Neural cell (in vitro differentiated cells): ENCODE data around the gene IL17B. TPM values are rescaled to one million over a fixed set of nuclear protein-coding genes. Genes with fewer than 3 reads are reported as not detected.

Experiments
- H2AFZ ChIP-seq: fragments of 200-600, 300-800 bp; sonication (generic), shearing (Covaris generic); 2 replicates; pipeline ENCODE4 v1.6.0; 2014; ENCODE audit warnings: low read depth, mild to moderate bottlenecking, antibody characterized with exemption, low read length, moderate library complexity
- H3F3A ChIP-seq: fragments of 200-600 bp; shearing (Covaris generic); 2 replicates; pipeline ENCODE4 v1.6.1; 2016; ENCODE audit warnings: mild to moderate bottlenecking, moderate library complexity, mixed read lengths, antibody characterized with exemption, low read length; ENCODE audit not compliant: insufficient read depth, poor library complexity, severe bottlenecking
- H3K27ac ChIP-seq: fragments of 200-600, 300-800 bp; sonication (generic), shearing (Covaris generic); 2 replicates; pipeline ENCODE4 v1.5.1; 2014; ENCODE audit warnings: mild to moderate bottlenecking, low read length, moderate library complexity
- H3K27me3 ChIP-seq: fragments of 300-800, 200-600 bp; sonication (generic), shearing (Covaris generic); 2 replicates; pipeline ENCODE4 v1.6.0; 2014; ENCODE audit warnings: mild to moderate bottlenecking, low read depth, low read length, moderate library complexity; ENCODE audit not compliant: insufficient read depth
- H3K36me3 ChIP-seq: fragments of 300-800, 200-600 bp; sonication (generic), shearing (Covaris generic); 2 replicates; pipeline ENCODE4 v1.5.1; 2014; ENCODE audit warnings: mild to moderate bottlenecking, antibody characterized with exemption, low read length, moderate library complexity; ENCODE audit not compliant: insufficient read depth
- H3K4me2 ChIP-seq: fragments of 300-800, 200-600 bp; sonication (generic), shearing (Covaris generic); 2 replicates; pipeline ENCODE4 v1.6.0; 2014; ENCODE audit warnings: mild to moderate bottlenecking, low read length
- H3K4me3 ChIP-seq: fragments of 300-800, 200-600 bp; sonication (generic), shearing (Covaris generic); 2 replicates; pipeline ENCODE4 v1.5.1; 2014; ENCODE audit warnings: mild to moderate bottlenecking, low read length, moderate library complexity
- H3K79me2 ChIP-seq: fragments of 200-600 bp; shearing (Covaris generic); replicated peaks from 2 replicates; pipeline ENCODE4 v1.6.0; 2014; ENCODE audit warnings: mild to moderate bottlenecking, low read length, moderate library complexity; ENCODE audit not compliant: insufficient read depth
- H3K9ac ChIP-seq: fragments of 300-800, 200-600 bp; sonication (generic), shearing (Covaris generic); 2 replicates; pipeline ENCODE4 v1.6.1; 2016; ENCODE audit warnings: mild to moderate bottlenecking, low read length, mixed read lengths
- H3K9me2 ChIP-seq: fragments of 200-600 bp; shearing (Covaris generic); 2 replicates; pipeline ENCODE4 v1.6.1; 2016; ENCODE audit warnings: mild to moderate bottlenecking, low read length, mixed read lengths; ENCODE audit not compliant: insufficient read depth
- H3K9me3 ChIP-seq: fragments of 200-600, 300-800 bp; sonication (generic), shearing (Covaris generic); 2 replicates; pipeline ENCODE4 v1.6.1; 2016; ENCODE audit warnings: mild to moderate bottlenecking, mixed run types, low read length, moderate library complexity, mixed read lengths
- H4K20me1 ChIP-seq: fragments of 200-600 bp; shearing (Covaris generic); 2 replicates; pipeline ENCODE4 v1.6.1; 2016; ENCODE audit warnings: mild to moderate bottlenecking, mixed run types; ENCODE audit not compliant: insufficient read depth
- CTCF ChIP-seq: fragments of 450-650 bp; IDR thresholded peaks from 2 replicates; pipeline ENCODE4 v1.5.1; 2014; ENCODE audit warnings: antibody characterized with exemption, mild to moderate bottlenecking, moderate library complexity; ENCODE audit not compliant: poor library complexity, severe bottlenecking
- EP300 ChIP-seq: fragments of 450-650 bp; conservative IDR thresholded peaks from 2 replicates; pipeline ENCODE4 v1.6.1; 2014; ENCODE audit warnings: antibody characterized with exemption, mild to moderate bottlenecking, moderate library complexity; ENCODE audit not compliant: poor library complexity, severe bottlenecking
- EZH2 ChIP-seq: fragments of 200-600, 300-800 bp; shearing (Covaris generic), sonication (generic); IDR thresholded peaks from 2 replicates; pipeline ENCODE4 v1.6.1; 2014; ENCODE audit warnings: antibody characterized with exemption, low read length, borderline replicate concordance, mild to moderate bottlenecking; ENCODE audit not compliant: insufficient read depth, poor library complexity, severe bottlenecking
- MXI1 ChIP-seq: fragments of 450-650 bp; conservative IDR thresholded peaks from 2 replicates; pipeline ENCODE4 v1.6.1; 2014; ENCODE audit warnings: antibody characterized with exemption, mild to moderate bottlenecking; ENCODE audit not compliant: poor library complexity, severe bottlenecking
- POLR2AphosphoS5 ChIP-seq: IDR thresholded peaks from 2 replicates; pipeline ENCODE4 v1.6.1; 2012
- RAD21 ChIP-seq: fragments of 450-650 bp; conservative IDR thresholded peaks from 2 replicates; pipeline ENCODE4 v1.6.1; 2014; ENCODE audit warnings: antibody characterized with exemption, mild to moderate bottlenecking, moderate library complexity
- REST ChIP-seq: IDR thresholded peaks from 2 replicates; pipeline ENCODE4 v1.6.1; 2012; ENCODE audit warnings: borderline replicate concordance
- SMC3 ChIP-seq: fragments of 450-650 bp; conservative IDR thresholded peaks from 2 replicates; pipeline ENCODE4 v1.6.1; 2014; ENCODE audit warnings: antibody characterized with exemption, mild to moderate bottlenecking, moderate library complexity; ENCODE audit not compliant: poor library complexity
- TAF1 ChIP-seq: IDR thresholded peaks from 2 replicates; pipeline ENCODE4 v1.6.1; 2012; ENCODE audit warnings: low read depth
- polyA plus RNA-seq: library from polyadenylated mRNA; depleted of rRNA; stranded (reverse); fragments of >200 nt; gene quantifications from 2 replicates; pipeline ENCODE4 v1.2.3, GENCODE V29; 2014

IL17B gene
- polyA plus RNA-seq, 1 donor from 2014 or later = not detected

- no peak overlapping the region for H3K9ac ChIP-seq
- H2AFZ ChIP-seq = no peak overlapping the region
- no peaks in the 10 kb centered on the region for H3F3A ChIP-seq
- no peaks in the 10 kb centered on the region for H3K79me2 ChIP-seq
- H4K20me1 ChIP-seq = no peaks in the 10 kb centered on the region
- no peak for TF ChIP-seq TAF1
- TF ChIP-seq POLR2AphosphoS5 = no peak
- no peak for TF ChIP-seq RAD21
- no peak for TF ChIP-seq MXI1
- no peak for TF ChIP-seq EZH2
- no peaks in the 10 kb centered on the region for H3K27me3 ChIP-seq
- no peaks in the 10 kb centered on the region for H3K9me3 ChIP-seq
- H3K36me3 ChIP-seq = no peaks in the 10 kb centered on the region
- no peak overlapping the region for H3K27ac ChIP-seq
- no peaks in the 10 kb centered on the region for H3K9me2 ChIP-seq
- no peak overlapping the region for H3K4me2 ChIP-seq
- no peak overlapping the region for H3K4me3 ChIP-seq
These were observed 15.7 kb downstream of the IL17B start for GRCh38 chr5:149363358-149363757.

GRCh38 chr5:149362541-149362940 is 16.6 kb downstream of the IL17B start:
- Histone ChIP-seq H3K27me3 (no peaks in the 10 kb centered on the region), H3K9ac (no peak overlapping the region)
- no peak for TF ChIP-seq POLR2AphosphoS5
- no peak for TF ChIP-seq REST
- TF ChIP-seq MXI1 = no peak
- no peak for TF ChIP-seq TAF1
- TF ChIP-seq SMC3 = no peak
- no peak for TF ChIP-seq EP300
- no peak for TF ChIP-seq CTCF
- no peak for TF ChIP-seq EZH2

GRCh38 chr5:149360272-149360671 is 18.8 kb downstream of the IL17B start:
- TF ChIP-seq CTCF (no peak), EZH2 (no peak), TAF1 (no peak), REST (no peak), POLR2AphosphoS5 (no peak), MXI1 (no peak), RAD21 (no peak), EP300 (no peak), SMC3 (no peak)
- no peaks in the 10 kb centered on the region for H3K9me3 ChIP-seq
- no peak overlapping the region for H2AFZ ChIP-seq
- H4K20me1 ChIP-seq = no peaks in the 10 kb centered on the region
- no peak overlapping the region for H3K27ac ChIP-seq
- no peaks in the 10 kb centered on the region for H3K79me2 ChIP-seq
- no peaks in the 10 kb centered on the region for H3K36me3 ChIP-seq
- H3K4me3 ChIP-seq = no peak overlapping the region
- no peaks in the 10 kb centered on the region for H3K9me2 ChIP-seq
- no peak overlapping the region for H3K9ac ChIP-seq
- no peaks in the 10 kb centered on the region for H3K27me3 ChIP-seq
- H3K4me2 ChIP-seq = no peak overlapping the region
- no peaks in the 10 kb centered on the region for H3F3A ChIP-seq

More at GRCh38 chr5:149362541-149362940, 16.6 kb downstream of the IL17B start:
- no peaks in the 10 kb centered on the region for H3K36me3 ChIP-seq
- no peak overlapping the region for H3K4me2 ChIP-seq
- no peaks in the 10 kb centered on the region for H3K9me3 ChIP-seq
- H4K20me1 ChIP-seq = no peaks in the 10 kb centered on the region
- no peak overlapping the region for H3K27ac ChIP-seq
- H2AFZ ChIP-seq = no peak overlapping the region
- H3F3A ChIP-seq = no peaks in the 10 kb centered on the region
- H3K79me2 ChIP-seq = no peaks in the 10 kb centered on the region
- no peaks in the 10 kb centered on the region for H3K9me2 ChIP-seq
- no peak overlapping the region for H3K4me3 ChIP-seq
